HAP-1 (cell line): ENCODE data around the gene ERP29.
A peak's percentile ranks its signal among the peaks of the same experiment; 100 is the strongest.

Source experiments
- DNase-seq, 2 experiments: peaks; one replicate each; pipeline ENCODE4 v3.0.0-alpha.2; 2016 to 2020; ENCODE audit warnings: low spot score in 2 of 2
- H3K27me3 ChIP-seq: fragments of 250-450 bp; sonication (Bioruptor Pico); 2 replicates; pipeline ENCODE4 v1.5.1; 2020; ENCODE audit warnings: low read depth, mild to moderate bottlenecking, moderate library complexity
- H3K36me3 ChIP-seq: fragments of 250-450 bp; sonication (Bioruptor Pico); replicated peaks from 2 replicates; pipeline ENCODE4 v1.5.1; 2020; ENCODE audit warnings: mild to moderate bottlenecking
- H3K4me1 ChIP-seq: fragments of 250-450 bp; sonication (Bioruptor Pico); 2 replicates; pipeline ENCODE4 v1.5.1; 2020; ENCODE audit warnings: mild to moderate bottlenecking
- H3K4me3 ChIP-seq: fragments of 250-450 bp; sonication (Bioruptor Pico); 2 replicates; pipeline ENCODE4 v1.5.1; 2020; ENCODE audit warnings: mild to moderate bottlenecking, moderate library complexity
- H3K9me3 ChIP-seq: fragments of 250-450 bp; sonication (Bioruptor Pico); 2 replicates; pipeline ENCODE4 v1.5.1; 2020; ENCODE audit warnings: mild to moderate bottlenecking, moderate library complexity
- in situ Hi-C: fragments of 300-500 bp; cut with MboI; formaldehyde crosslinking; loops from 3 replicates; pipeline ENCODE4 v1.14.3; 2020; ENCODE audit warnings: low sequenced_read_pairs, inconsistent platforms, mixed read lengths

ERP29 gene

GRCh38 chr12:112010415-112011344, 2.5 kb upstream of the ERP29 start:
- 0 out of 2 replicates have a peak, but pooled peaks cover 2% of the 10 kb centered on the region for H3K9me3 ChIP-seq
- H3K4me1 ChIP-seq, result peaks cover 14% of the 10 kb centered on the region
- no peak for DNase-seq
- H3K27me3 ChIP-seq, result no peaks in the 10 kb centered on the region
- in situ Hi-C loops, result no loop called here
- H3K36me3 ChIP-seq, result peaks cover 6% of the 10 kb centered on the region
- H3K4me3 ChIP-seq, result no peak overlapping the region

- H3K4me3 ChIP-seq, result peak overlapping the region; percentile 77; the same call in 1 of the 2 replicates
- DNase-seq, result no peak
- in situ Hi-C loops, result no loop called here
These were observed 1.5 kb upstream of the ERP29 start for GRCh38 chr12:112011685-112012084.

GRCh38 chr12:112013601-112014402, 576 bp downstream of the ERP29 start:
- peaks cover 20% of the 10 kb centered on the region for H3K4me1 ChIP-seq
- H3K27me3 ChIP-seq, result no peaks in the 10 kb centered on the region
- peak; percentile 69 to 84 for DNase-seq
- in situ Hi-C loops, result no loop called here
- H3K36me3 ChIP-seq, result peaks cover 21% of the 10 kb centered on the region
- peak overlapping the region; percentile 77 for H3K4me3 ChIP-seq
- 0 out of 2 replicates have a peak, but pooled peaks cover 2% of the 10 kb centered on the region for H3K9me3 ChIP-seq

More at GRCh38 chr12:112011685-112012084, 1.5 kb upstream of the ERP29 start:
- H3K36me3 ChIP-seq, result peaks cover 14% of the 10 kb centered on the region
- 0 out of 2 replicates have a peak, but pooled peaks cover 2% of the 10 kb centered on the region for H3K9me3 ChIP-seq
- no peaks in the 10 kb centered on the region for H3K27me3 ChIP-seq
- peaks cover 14% of the 10 kb centered on the region for H3K4me1 ChIP-seq

GRCh38 chr12:112015938-112016337, 2.7 kb downstream of the ERP29 start:
- Histone ChIP-seq H3K4me3 (no peak overlapping the region), H3K9me3 (0 out of 2 replicates have a peak, but pooled peaks cover 2% of the 10 kb centered on the region), H3K4me1 (peaks cover 21% of the 10 kb centered on the region), H3K36me3 (peaks cover 38% of the 10 kb centered on the region), H3K27me3 (no peaks in the 10 kb centered on the region)
- in situ Hi-C loops, result no loop called here
- no peak for DNase-seq

- in situ Hi-C loops, result no loop called here
- no peak for DNase-seq
- Histone ChIP-seq H3K9me3 (0 out of 2 replicates have a peak, but pooled peaks cover 2% of the 10 kb centered on the region), H3K4me3 (no peak overlapping the region), H3K27me3 (no peaks in the 10 kb centered on the region), H3K36me3 (peaks cover 46% of the 10 kb centered on the region), H3K4me1 (peaks cover 19% of the 10 kb centered on the region)
These were observed 3.8 kb downstream of the ERP29 start for GRCh38 chr12:112017041-112017440.

GRCh38 chr12:112018571-112019237, 5.5 kb downstream of the ERP29 start:
- no peaks in the 10 kb centered on the region for H3K9me3 ChIP-seq
- no peak for DNase-seq
- in situ Hi-C loops, result no loop called here
- H3K4me3 ChIP-seq, result no peak overlapping the region
- no peaks in the 10 kb centered on the region for H3K27me3 ChIP-seq
- H3K4me1 ChIP-seq, result peaks cover 13% of the 10 kb centered on the region
- peaks cover 63% of the 10 kb centered on the region for H3K36me3 ChIP-seq

GRCh38 chr12:112020947-112021457, 7.8 kb downstream of the ERP29 start:
- in situ Hi-C loops, result no loop called here
- peaks cover 59% of the 10 kb centered on the region for H3K36me3 ChIP-seq
- DNase-seq, result no peak
- no peaks in the 10 kb centered on the region for H3K27me3 ChIP-seq
- no peaks in the 10 kb centered on the region for H3K9me3 ChIP-seq
- no peak overlapping the region for H3K4me3 ChIP-seq
- peaks cover 14% of the 10 kb centered on the region for H3K4me1 ChIP-seq

- Histone ChIP-seq H3K4me1 (peaks cover 14% of the 10 kb centered on the region), H3K27me3 (no peaks in the 10 kb centered on the region), H3K36me3 (peaks cover 54% of the 10 kb centered on the region), H3K9me3 (no peaks in the 10 kb centered on the region), H3K4me3 (no peak overlapping the region)
- in situ Hi-C loops, result no loop called here
- DNase-seq, result no peak
These were observed 9.2 kb downstream of the ERP29 start for GRCh38 chr12:112022241-112023016.

GRCh38 chr12:112023759-112024396, 10.7 kb downstream of the ERP29 start:
- H3K36me3 ChIP-seq, result peaks cover 59% of the 10 kb centered on the region
- peak; percentile 26 to 52 for DNase-seq
- no peaks in the 10 kb centered on the region for H3K9me3 ChIP-seq

GRCh38 chr12:112025808-112026375, 12.7 kb downstream of the ERP29 start:
- Histone ChIP-seq H3K27me3 (no peaks in the 10 kb centered on the region), H3K9me3 (no peaks in the 10 kb centered on the region), H3K36me3 (peaks cover 57% of the 10 kb centered on the region), H3K4me1 (peaks cover 8% of the 10 kb centered on the region), H3K4me3 (no peak overlapping the region)
- DNase-seq, result no peak
- in situ Hi-C loops, result no loop called here

More at GRCh38 chr12:112023759-112024396, 10.7 kb downstream of the ERP29 start:
- Histone ChIP-seq H3K4me3 (no peak overlapping the region), H3K27me3 (no peaks in the 10 kb centered on the region), H3K4me1 (peaks cover 8% of the 10 kb centered on the region)
- in situ Hi-C loops, result no loop called here

GRCh38 chr12:112029301-112029700, 16.1 kb downstream of the ERP29 start:
- in situ Hi-C loops, result no loop called here
- peaks cover 57% of the 10 kb centered on the region for H3K36me3 ChIP-seq
- no peaks in the 10 kb centered on the region for H3K9me3 ChIP-seq
- no peak for DNase-seq
- no peaks in the 10 kb centered on the region for H3K27me3 ChIP-seq
- no peak overlapping the region for H3K4me3 ChIP-seq
- peaks cover 14% of the 10 kb centered on the region for H3K4me1 ChIP-seq

- in situ Hi-C loops, result no loop called here
These were observed 18.2 kb downstream of the ERP29 start for GRCh38 chr12:112031472-112031871.

More at GRCh38 chr12:112031472-112031871, 18.2 kb downstream of the ERP29 start:
- H3K4me3 ChIP-seq, result no peak overlapping the region
- H3K27me3 ChIP-seq, result no peaks in the 10 kb centered on the region
- H3K36me3 ChIP-seq, result peaks cover 64% of the 10 kb centered on the region
- H3K9me3 ChIP-seq, result no peaks in the 10 kb centered on the region
- DNase-seq, result no peak
- peaks cover 20% of the 10 kb centered on the region for H3K4me1 ChIP-seq
